ENCODE measurements around the gene PPP1R12B.
"Not testable (repeated sequence)": the region's sequence is repeated elsewhere in the genome, so short reads cannot be mapped to it uniquely, and the experiment has no call there.

GRCh38 chr1:202395831-202396230 is 47.3 kb downstream of the PPP1R12B start:
- TF ChIP-seq CTCF (IDR thresholded peaks at IDR 0.05; ENCODE audit: extremely low read depth in 1 of 2, insufficient read depth in 1 of 2, low read depth in 1 of 2, low read length in 2 of 2); MYC (IDR thresholded peaks at IDR 0.05; ENCODE audit: low read depth, low read length); POLR2A (IDR thresholded peaks at IDR 0.05; ENCODE audit: low read depth, low read length); JUN (IDR thresholded peaks at IDR 0.05; ENCODE audit: borderline replicate concordance, insufficient read depth, insufficient read length, low read depth): not testable (repeated sequence)
